ENCODE results near the gene PDLIM3.

DNA sequence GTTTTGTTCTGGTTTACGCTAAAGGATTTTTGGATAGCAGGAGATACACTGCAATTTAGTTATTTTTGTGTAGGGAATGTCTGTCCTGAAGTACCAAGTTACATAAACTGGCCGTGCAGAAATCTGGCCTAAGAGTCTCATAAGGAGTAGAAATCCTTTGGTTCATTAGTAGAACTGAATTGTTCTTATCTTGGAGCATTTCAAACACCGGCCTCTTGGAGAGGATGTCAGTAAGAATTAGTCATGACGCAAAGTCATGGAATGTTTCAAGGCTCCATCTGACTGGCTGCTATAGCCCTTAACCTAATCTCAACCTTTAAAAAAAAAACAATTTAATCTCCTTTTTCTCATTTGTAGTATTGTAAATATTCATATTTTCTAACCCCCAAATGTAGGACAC is 15.2 kb downstream of the PDLIM3 start:
- TF ChIP-seq CTCF (IDR thresholded peaks at IDR 0.05) (no peak), POLR2A (IDR thresholded peaks at IDR 0.05) (no peak)
